HepG2 (cell line): ENCODE measurements around the gene NFYC. TPM values are rescaled to one million over a fixed set of nuclear protein-coding genes. Genes with fewer than 3 reads are reported as not detected.

Experiments used
- AHDC1 ChIP-seq: sonication (generic); formaldehyde crosslinking; IDR thresholded peaks from 2 replicates; pipeline ENCODE4 v1.5.1; 2020; ENCODE audit warnings: mild to moderate bottlenecking, missing genetic modification reagents, borderline replicate concordance
- BCL6 ChIP-seq: IDR thresholded peaks from 2 replicates; pipeline ENCODE4 v1.6.1; 2016; ENCODE audit warnings: missing genetic modification reagents, missing compliant biosample characterization
- DNMT3B ChIP-seq: conservative IDR thresholded peaks from 2 replicates; pipeline ENCODE4 v1.6.1; 2016; ENCODE audit warnings: missing biosample characterization, control low read depth
- FOXP1 ChIP-seq, 2 experiments: fragments of 450-650 bp in 1 of 2; IDR thresholded peaks; 2 replicates each; pipeline ENCODE4 v1.6.1; 2017 to 2018; ENCODE audit warnings: antibody characterized with exemption in 1 of 2
- MED1 ChIP-seq: sonication (generic); formaldehyde crosslinking; IDR thresholded peaks from 2 replicates; pipeline ENCODE4 v1.4.0; 2020; ENCODE audit warnings: missing genetic modification reagents
- MEF2D ChIP-seq: sonication (generic); formaldehyde crosslinking; IDR thresholded peaks from 2 replicates; pipeline ENCODE4 v1.5.1; 2020; ENCODE audit warnings: mild to moderate bottlenecking, missing genetic modification reagents
- PAXIP1 ChIP-seq: sonication (generic); formaldehyde crosslinking; conservative IDR thresholded peaks from 2 replicates; pipeline ENCODE4 v1.4.0; 2020; ENCODE audit warnings: mild to moderate bottlenecking, missing genetic modification reagents, moderate library complexity
- RERE ChIP-seq: IDR thresholded peaks from 2 replicates; pipeline ENCODE4 v1.6.1; 2016; ENCODE audit warnings: low read depth, missing genetic modification reagents, missing compliant biosample characterization
- RFX3 ChIP-seq: IDR thresholded peaks from 2 replicates; pipeline ENCODE4 v1.6.1; 2016; ENCODE audit warnings: missing biosample characterization, missing genetic modification reagents
- ZFP1 ChIP-seq: IDR thresholded peaks from 2 replicates; pipeline ENCODE4 v1.6.1; 2016
- ZNF503 ChIP-seq: sonication (generic); formaldehyde crosslinking; IDR thresholded peaks from 2 replicates; pipeline ENCODE4 v1.4.0; 2020; ENCODE audit warnings: missing genetic modification reagents
- polyA plus RNA-seq, 8 experiments: library from polyadenylated mRNA; depleted of rRNA in 3 of 8; stranded (reverse) in 7 of 8; unstranded in 1 of 8; fragments of >200 nt; fragmentation: Illumina TruSeq in 4 of 8; extraction: Trizol in 4 of 8; gene quantifications; 2 replicates each; pipeline versions ENCODE4 v1.2.1 to v1.2.3, GENCODE V29; 2011 to 2016; ENCODE audit warnings: low read depth in 4 of 8, missing spikeins in 1 of 8, mixed read lengths in 1 of 8; ENCODE audit not compliant: insufficient read depth in 1 of 8
- total RNA-seq, 5 experiments: library from RNA; depleted of rRNA; stranded (reverse); fragments of >200 nt; fragmentation: Illumina TruSeq; extraction: Trizol; gene quantifications; 2 replicates each; pipeline ENCODE4 v1.2.3, GENCODE V29; 2016; ENCODE audit warnings: low read depth in 1 of 5

Gene NFYC
- total and polyA plus RNA-seq, 2 of the 13 experiments (the other 11 are each of a cell fraction or from before 2014, with no cell fraction given): 33.9 to 73.7 TPM

GRCh38 chr1:40715491-40716059 is 24.1 kb downstream of the NFYC start (continued):
- 0 out of 2 replicates have a peak, but pooled peaks have one; percentile 43 for TF ChIP-seq ZFP1 (CRISPR knock-in tag)
- peak; percentile 68; the same call in 1 of the 2 replicates for TF ChIP-seq RERE (CRISPR knock-in tag)
- TF ChIP-seq FOXP1 (IDR thresholded peaks at IDR 0.05): no peak
- TF ChIP-seq FOXP1 (CRISPR knock-in tag; IDR thresholded peaks at IDR 0.05): peak; percentile 76; the same call in 1 of the 2 replicates
- TF ChIP-seq AHDC1 (CRISPR knock-in tag): peak; percentile 54; the same call in 1 of the 2 replicates
- TF ChIP-seq BCL6 (CRISPR knock-in tag): peak; percentile 97
- peak; percentile 85 for TF ChIP-seq PAXIP1 (CRISPR knock-in tag)
- TF ChIP-seq MEF2D: peak; percentile 99
- TF ChIP-seq MED1 (CRISPR knock-in tag): peak; percentile 53
- TF ChIP-seq RFX3 (CRISPR knock-in tag): peak; percentile 42; the same call in 1 of the 2 replicates
- TF ChIP-seq ZNF503 (CRISPR knock-in tag): peak; percentile 64
- TF ChIP-seq DNMT3B (CRISPR knock-in tag): 0 out of 2 replicates have a peak, but pooled peaks have one; percentile 61
